IPS-18a (cell line): ENCODE measurements around the gene ODAD2.

Experiments used
- H3K27ac ChIP-seq: one replicate; pipeline ENCODE4 v1.5.1; 2013; ENCODE audit warnings: low read length
- H3K27me3 ChIP-seq: one replicate; pipeline ENCODE4 v1.6.1; 2013; ENCODE audit warnings: mild to moderate bottlenecking, low read length; ENCODE audit not compliant: control insufficient read depth, insufficient read depth
- H3K36me3 ChIP-seq: one replicate; pipeline ENCODE4 v1.6.1; 2013; ENCODE audit warnings: low read depth, low read length; ENCODE audit not compliant: control insufficient read depth
- H3K4me1 ChIP-seq: one replicate; pipeline ENCODE4 v1.6.1; 2013; ENCODE audit warnings: low read depth, low read length; ENCODE audit not compliant: control insufficient read depth
- H3K4me3 ChIP-seq: one replicate; pipeline ENCODE4 v1.5.1; 2013; ENCODE audit warnings: low read length
- H3K9ac ChIP-seq: one replicate; pipeline ENCODE4 v1.6.1; 2013; ENCODE audit warnings: mild to moderate bottlenecking, low read length, moderate library complexity
- H3K9me3 ChIP-seq: one replicate; pipeline ENCODE4 v1.6.1; 2013; ENCODE audit warnings: low read depth, low read length; ENCODE audit not compliant: control insufficient read depth

The ODAD2 gene, protein sequence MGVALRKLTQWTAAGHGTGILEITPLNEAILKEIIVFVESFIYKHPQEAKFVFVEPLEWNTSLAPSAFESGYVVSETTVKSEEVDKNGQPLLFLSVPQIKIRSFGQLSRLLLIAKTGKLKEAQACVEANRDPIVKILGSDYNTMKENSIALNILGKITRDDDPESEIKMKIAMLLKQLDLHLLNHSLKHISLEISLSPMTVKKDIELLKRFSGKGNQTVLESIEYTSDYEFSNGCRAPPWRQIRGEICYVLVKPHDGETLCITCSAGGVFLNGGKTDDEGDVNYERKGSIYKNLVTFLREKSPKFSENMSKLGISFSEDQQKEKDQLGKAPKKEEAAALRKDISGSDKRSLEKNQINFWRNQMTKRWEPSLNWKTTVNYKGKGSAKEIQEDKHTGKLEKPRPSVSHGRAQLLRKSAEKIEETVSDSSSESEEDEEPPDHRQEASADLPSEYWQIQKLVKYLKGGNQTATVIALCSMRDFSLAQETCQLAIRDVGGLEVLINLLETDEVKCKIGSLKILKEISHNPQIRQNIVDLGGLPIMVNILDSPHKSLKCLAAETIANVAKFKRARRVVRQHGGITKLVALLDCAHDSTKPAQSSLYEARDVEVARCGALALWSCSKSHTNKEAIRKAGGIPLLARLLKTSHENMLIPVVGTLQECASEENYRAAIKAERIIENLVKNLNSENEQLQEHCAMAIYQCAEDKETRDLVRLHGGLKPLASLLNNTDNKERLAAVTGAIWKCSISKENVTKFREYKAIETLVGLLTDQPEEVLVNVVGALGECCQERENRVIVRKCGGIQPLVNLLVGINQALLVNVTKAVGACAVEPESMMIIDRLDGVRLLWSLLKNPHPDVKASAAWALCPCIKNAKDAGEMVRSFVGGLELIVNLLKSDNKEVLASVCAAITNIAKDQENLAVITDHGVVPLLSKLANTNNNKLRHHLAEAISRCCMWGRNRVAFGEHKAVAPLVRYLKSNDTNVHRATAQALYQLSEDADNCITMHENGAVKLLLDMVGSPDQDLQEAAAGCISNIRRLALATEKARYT

DNA sequence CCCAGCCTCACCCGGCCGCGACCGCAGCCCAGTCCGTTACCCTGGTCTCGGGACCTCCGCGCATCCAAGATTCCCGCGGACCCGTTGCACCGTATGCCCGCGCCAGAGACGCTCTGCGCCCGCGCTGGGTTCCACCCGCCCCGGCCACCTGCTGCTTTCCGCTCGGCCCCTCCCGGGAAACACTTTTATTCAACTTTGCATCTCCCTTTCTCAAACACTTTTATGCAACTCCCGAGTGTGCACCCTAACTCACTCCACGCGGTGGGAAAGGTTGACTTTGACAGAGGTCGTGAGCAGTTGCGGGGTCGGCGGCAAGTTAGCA, at the start of gene ODAD2:
Gene ODAD2 (minus strand): TSS at position 126 of the 322 bp plus-strand sequence. CDS start 3,937 bp downstream, outside the sequence.
- Histone ChIP-seq H3K9ac (peak within 1 kb of the TSS; percentile 84), H3K27me3 (peaks cover 8% of the 10 kb centered on the region), H3K27ac (peak within 1 kb of the TSS; percentile 59), H3K4me3 (peak within 1 kb of the TSS; percentile 97), H3K9me3 (no peaks in the 10 kb centered on the region), H3K36me3 (no peaks in the 10 kb centered on the region), H3K4me1 (peaks cover 31% of the 10 kb centered on the region)

DNA sequence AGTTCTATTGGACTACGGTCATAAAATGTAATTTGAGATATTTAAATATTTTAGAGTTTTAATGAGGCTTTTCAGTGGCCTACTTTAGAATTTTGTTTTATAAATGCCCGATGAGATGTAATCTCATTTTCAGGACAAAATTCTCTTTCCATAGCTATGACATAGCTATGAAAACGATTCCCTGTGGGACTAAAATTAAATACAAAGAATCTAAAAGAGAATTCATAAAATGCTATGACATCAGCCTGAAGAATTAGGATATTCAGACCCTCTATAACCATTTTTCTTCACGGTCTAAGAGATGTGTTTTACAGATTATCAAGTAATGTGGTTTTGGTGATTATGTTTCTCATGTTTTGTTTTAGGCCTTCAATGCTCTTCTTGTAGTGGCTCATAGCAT, 48.2 kb upstream of the ODAD2 start:
- no peaks in the 10 kb centered on the region for H3K27me3 ChIP-seq
- no peak overlapping the region for H3K27ac ChIP-seq
- no peak overlapping the region for H3K9ac ChIP-seq

GRCh38 chr10:28046579-28046978, 47.7 kb upstream of the ODAD2 start:
- Histone ChIP-seq H3K36me3 (no peaks in the 10 kb centered on the region), H3K4me1 (no peaks in the 10 kb centered on the region), H3K27ac (no peak overlapping the region), H3K9ac (no peak overlapping the region), H3K4me3 (no peak overlapping the region), H3K9me3 (no peaks in the 10 kb centered on the region), H3K27me3 (no peaks in the 10 kb centered on the region)

More for the DNA sequence above, 48.2 kb upstream of the ODAD2 start:
- H3K4me3 ChIP-seq, result no peak overlapping the region
- H3K4me1 ChIP-seq, result no peaks in the 10 kb centered on the region
- no peaks in the 10 kb centered on the region for H3K36me3 ChIP-seq
- H3K9me3 ChIP-seq, result no peaks in the 10 kb centered on the region

DNA sequence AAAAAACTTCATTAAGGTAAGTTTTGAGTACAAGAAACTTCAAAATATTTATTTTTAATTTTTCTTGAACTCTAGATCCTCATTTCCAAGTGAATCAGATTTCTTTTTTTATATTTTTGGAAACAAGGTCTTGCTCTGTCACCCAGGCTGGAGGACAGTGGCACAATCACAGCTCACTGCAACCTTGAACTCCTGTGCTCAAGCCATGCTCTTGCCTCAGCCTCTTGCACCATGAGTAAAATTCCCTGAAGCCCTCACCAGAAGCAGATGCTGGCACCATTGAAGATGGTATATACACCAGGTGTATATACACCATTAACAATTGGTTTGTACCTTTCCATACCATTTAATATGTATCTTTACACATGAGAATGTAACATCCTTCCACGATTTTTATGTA, 45.1 kb upstream of the ODAD2 start:
- Histone ChIP-seq H3K9me3 (no peaks in the 10 kb centered on the region), H3K4me3 (no peak overlapping the region), H3K27ac (no peak overlapping the region), H3K27me3 (no peaks in the 10 kb centered on the region), H3K9ac (no peak overlapping the region), H3K36me3 (no peaks in the 10 kb centered on the region), H3K4me1 (no peaks in the 10 kb centered on the region)

GRCh38 chr10:28036587-28036986, 37.7 kb upstream of the ODAD2 start:
- H3K27me3 ChIP-seq, result no peaks in the 10 kb centered on the region
- H3K36me3 ChIP-seq, result no peaks in the 10 kb centered on the region
- H3K4me1 ChIP-seq, result no peaks in the 10 kb centered on the region
- peaks cover 5% of the 10 kb centered on the region for H3K9me3 ChIP-seq
- no peak overlapping the region for H3K4me3 ChIP-seq
- no peak overlapping the region for H3K9ac ChIP-seq
- no peak overlapping the region for H3K27ac ChIP-seq

DNA sequence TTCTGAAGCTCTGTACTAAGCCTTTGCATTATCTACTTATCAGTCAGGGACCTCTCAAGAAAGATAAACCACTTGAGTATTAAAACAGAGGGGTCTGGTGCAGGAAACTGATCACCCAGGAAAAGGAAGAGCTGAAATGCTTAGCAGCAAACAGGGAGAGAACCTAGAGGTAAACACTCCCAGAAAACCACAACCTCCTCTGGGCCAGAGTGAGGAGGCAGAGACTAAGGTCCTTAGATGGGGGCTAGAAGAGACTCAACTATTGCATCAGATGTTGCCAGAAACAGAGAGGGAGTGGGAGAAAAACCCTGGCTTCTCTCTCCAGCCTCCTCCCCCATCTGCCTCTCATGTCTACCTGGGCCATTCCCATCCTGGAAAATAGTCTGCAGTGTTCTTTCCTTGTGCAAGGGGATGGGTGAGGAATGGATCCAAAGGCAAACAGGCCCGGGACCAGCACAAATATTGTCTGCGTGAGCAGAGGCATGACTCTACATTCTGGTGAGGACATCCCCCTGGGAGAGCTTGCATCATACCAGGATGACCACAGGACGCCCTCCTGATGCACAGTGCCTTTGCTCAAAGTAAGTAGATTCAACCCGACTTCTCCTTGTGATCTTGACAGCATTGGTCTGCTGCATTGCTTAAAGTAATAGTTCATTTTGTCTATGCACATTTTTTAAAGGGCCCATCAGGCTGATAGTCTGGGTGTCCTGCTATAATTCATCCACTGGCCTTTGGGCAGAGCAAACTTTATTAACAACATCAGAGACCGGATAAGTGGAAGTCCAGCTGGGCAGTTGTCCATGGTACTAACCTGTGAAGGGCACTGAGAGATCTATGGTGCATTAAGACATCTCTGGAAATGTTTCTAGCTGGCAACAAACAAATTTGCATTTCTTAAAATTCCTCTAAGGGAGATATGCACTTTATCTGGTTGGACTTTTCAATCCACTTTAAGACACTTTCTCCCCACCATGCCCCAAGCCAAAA, 22.4 kb upstream of the ODAD2 start:
- H3K27ac ChIP-seq, result no peak overlapping the region
- H3K4me3 ChIP-seq, result no peak overlapping the region
- H3K27me3 ChIP-seq, result no peaks in the 10 kb centered on the region
- no peaks in the 10 kb centered on the region for H3K4me1 ChIP-seq
- no peaks in the 10 kb centered on the region for H3K9me3 ChIP-seq
- H3K36me3 ChIP-seq, result no peaks in the 10 kb centered on the region
- H3K9ac ChIP-seq, result no peak overlapping the region

DNA sequence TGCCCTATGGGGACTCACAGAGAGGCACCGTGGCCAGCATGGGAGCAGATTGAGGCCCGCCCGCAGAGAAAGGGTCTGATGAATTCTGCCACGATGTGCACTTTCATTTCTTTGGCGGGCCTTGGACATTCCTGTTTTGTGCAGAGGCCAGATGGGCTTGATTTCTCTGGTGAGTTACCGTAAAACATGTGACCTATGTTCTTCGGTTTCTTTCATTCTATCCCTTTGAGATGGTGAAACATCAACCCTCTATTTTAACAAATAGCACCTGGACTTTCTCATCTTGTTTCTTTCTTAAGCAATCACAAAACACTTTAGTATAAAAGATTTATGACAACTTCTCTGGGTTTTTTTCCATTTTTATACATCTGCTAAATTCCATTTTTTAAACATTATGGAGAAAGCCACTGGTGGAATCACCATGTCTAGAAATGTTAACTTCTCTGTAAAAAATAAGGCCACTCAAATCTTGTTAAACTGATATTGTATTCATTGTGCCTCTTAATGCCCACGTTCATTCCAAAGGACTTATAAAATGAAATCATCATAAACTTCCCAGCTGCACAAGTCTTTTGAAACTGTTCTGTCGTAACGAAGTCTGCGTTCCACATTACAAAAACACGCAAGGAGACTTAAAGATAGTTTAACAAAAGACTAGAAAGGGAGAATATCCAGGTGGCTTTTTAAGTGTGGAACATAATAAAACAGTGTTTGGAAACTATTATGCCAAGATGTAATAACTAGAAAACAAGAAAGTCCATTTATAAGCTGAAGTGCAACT, 21.4 kb upstream of the ODAD2 start:
- no peaks in the 10 kb centered on the region for H3K9me3 ChIP-seq
- no peak overlapping the region for H3K4me3 ChIP-seq
- H3K4me1 ChIP-seq, result no peaks in the 10 kb centered on the region
- no peaks in the 10 kb centered on the region for H3K36me3 ChIP-seq
- H3K27me3 ChIP-seq, result no peaks in the 10 kb centered on the region
- no peak overlapping the region for H3K9ac ChIP-seq
- no peak overlapping the region for H3K27ac ChIP-seq

DNA sequence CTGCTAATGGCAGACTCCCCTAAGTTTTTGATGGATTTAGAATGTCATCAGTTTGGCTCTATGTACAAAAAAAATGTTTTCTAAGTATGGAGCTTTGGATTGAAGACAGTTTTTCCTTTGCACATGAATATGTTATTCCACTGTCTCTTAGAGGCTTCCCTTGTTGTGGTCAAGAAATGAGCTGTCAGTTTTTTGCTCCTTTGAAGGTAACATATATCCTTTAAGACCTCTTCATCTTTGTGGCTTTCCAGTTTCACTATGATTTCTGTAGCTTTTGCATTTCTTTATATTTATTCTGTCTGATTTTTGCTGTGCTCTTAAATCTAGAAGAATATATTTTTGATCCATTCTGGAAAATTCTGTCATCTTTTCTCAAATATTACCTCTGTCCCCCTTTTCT, 15.8 kb upstream of the ODAD2 start:
- Histone ChIP-seq H3K4me3 (no peak overlapping the region), H3K4me1 (peaks cover 6% of the 10 kb centered on the region), H3K36me3 (no peaks in the 10 kb centered on the region), H3K9me3 (no peaks in the 10 kb centered on the region), H3K27me3 (no peaks in the 10 kb centered on the region), H3K9ac (no peak overlapping the region), H3K27ac (no peak overlapping the region)

GRCh38 chr10:28012990-28013515, 14.2 kb upstream of the ODAD2 start:
- Histone ChIP-seq H3K4me3 (no peak overlapping the region), H3K27me3 (no peaks in the 10 kb centered on the region), H3K36me3 (no peaks in the 10 kb centered on the region), H3K9me3 (no peaks in the 10 kb centered on the region), H3K9ac (no peak overlapping the region), H3K4me1 (peaks cover 6% of the 10 kb centered on the region), H3K27ac (no peak overlapping the region)

- H3K4me1 ChIP-seq, result peaks cover 6% of the 10 kb centered on the region
- no peak overlapping the region for H3K4me3 ChIP-seq
- H3K36me3 ChIP-seq, result no peaks in the 10 kb centered on the region
- H3K27ac ChIP-seq, result no peak overlapping the region
- no peaks in the 10 kb centered on the region for H3K9me3 ChIP-seq
- no peaks in the 10 kb centered on the region for H3K27me3 ChIP-seq
- no peak overlapping the region for H3K9ac ChIP-seq
These were observed 11.9 kb upstream of the ODAD2 start for GRCh38 chr10:28010821-28011220.
